ENCODE measurements around the gene STARD3. TPM values are rescaled to one million over a fixed set of nuclear protein-coding genes. Genes with fewer than 3 reads are reported as not detected.

STARD3 gene
- total RNA-seq, 1 experiment from 2014 or later = 47.7 TPM

GRCh38 chr17:39596543-39597267 lies 40.2 kb upstream of the STARD3 start:
- Histone ChIP-seq H3K4me2 (no peak overlapping the region), H2AFZ (no peak overlapping the region), H3K9me3 (ENCODE audit: insufficient read depth, low read depth) (no peaks in the 10 kb centered on the region), H3K27ac (no peak overlapping the region), H3K4me1 (replicated peaks; ENCODE audit: insufficient read depth) (no peaks in the 10 kb centered on the region), H3K9me2 (ENCODE audit: insufficient read depth) (no peaks in the 10 kb centered on the region), H3K4me3 (no peak overlapping the region), H3K27me3 (ENCODE audit: insufficient read depth, low read depth) (peaks cover 82% of the 10 kb centered on the region), H3F3A (ENCODE audit: insufficient read depth, low read depth) (no peaks in the 10 kb centered on the region), H3K36me3 (ENCODE audit: low read depth) (no peaks in the 10 kb centered on the region), H4K20me1 (ENCODE audit: insufficient read depth) (no peaks in the 10 kb centered on the region), H3K79me2 (ENCODE audit: low read depth) (no peaks in the 10 kb centered on the region)
- intact Hi-C loops (cut with micrococcal nuclease; ENCODE audit: unreplicated experiment) = no loop called here
- POLR2A ChIA-PET (ENCODE audit: unreplicated experiment) = no interaction called here
- no TSS peak for BruUV-seq (replicated peaks)
- CTCF ChIA-PET = no interaction called here
- DNase-seq = no peak
- no peak for TF ChIP-seq CTCF (conservative IDR thresholded peaks at IDR 0.05)
- TF ChIP-seq EZH2 (IDR thresholded peaks at IDR 0.05; ENCODE audit: low read depth) = no peak

DNA sequence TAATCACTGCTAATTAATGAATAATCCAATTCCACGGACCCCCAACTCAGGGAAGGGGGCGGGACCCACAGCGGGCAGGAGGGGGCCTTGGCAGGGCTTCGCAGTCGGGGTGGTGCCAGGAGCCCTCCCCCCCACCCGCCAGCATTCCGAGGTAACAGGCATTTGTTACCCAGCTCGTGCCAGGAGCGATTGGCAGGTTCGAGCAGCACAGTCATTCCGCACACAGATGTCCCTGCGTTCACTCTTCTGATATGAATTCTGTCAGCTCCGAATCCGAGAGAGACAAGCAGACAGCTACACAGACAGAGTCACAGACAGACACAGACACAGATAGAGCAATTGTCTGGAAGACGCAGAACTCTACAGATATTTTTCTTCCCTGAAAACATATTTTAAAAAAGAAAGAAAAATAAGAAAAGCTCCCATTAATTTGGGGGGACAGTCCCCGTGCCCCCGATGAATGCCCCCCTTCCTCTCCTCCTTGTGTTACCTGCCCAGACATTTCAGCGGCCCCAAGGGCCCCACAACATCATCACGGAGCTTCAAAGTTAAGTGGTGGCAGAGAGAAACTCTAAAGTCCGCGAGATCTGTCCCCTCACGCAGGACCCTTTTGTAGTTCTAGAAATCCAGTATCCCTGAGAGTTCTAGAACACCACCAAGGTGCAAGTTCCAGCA lies 39.4 kb upstream of the STARD3 start:
- intact Hi-C loops (cut with micrococcal nuclease; ENCODE audit: unreplicated experiment) = no loop called here
- ChIA-PET CTCF (no interaction called here), POLR2A (ENCODE audit: unreplicated experiment) (no interaction called here)
- Histone ChIP-seq H3K9me3 (ENCODE audit: insufficient read depth, low read depth) (no peaks in the 10 kb centered on the region), H3K9me2 (ENCODE audit: insufficient read depth) (no peaks in the 10 kb centered on the region), H3K4me3 (no peak overlapping the region), H3K27ac (no peak overlapping the region), H3K79me2 (ENCODE audit: low read depth) (no peaks in the 10 kb centered on the region), H3K27me3 (ENCODE audit: insufficient read depth, low read depth) (peaks cover 90% of the 10 kb centered on the region), H3K4me2 (no peak overlapping the region), H3K4me1 (replicated peaks; ENCODE audit: insufficient read depth) (no peaks in the 10 kb centered on the region), H4K20me1 (ENCODE audit: insufficient read depth) (no peaks in the 10 kb centered on the region), H3K36me3 (ENCODE audit: low read depth) (no peaks in the 10 kb centered on the region), H2AFZ (no peak overlapping the region), H3F3A (ENCODE audit: insufficient read depth, low read depth) (no peaks in the 10 kb centered on the region)
- no peak for DNase-seq
- TF ChIP-seq CTCF (conservative IDR thresholded peaks at IDR 0.05) (no peak), EZH2 (IDR thresholded peaks at IDR 0.05; ENCODE audit: low read depth) (no peak)
- BruUV-seq (replicated peaks) = no TSS peak

DNA sequence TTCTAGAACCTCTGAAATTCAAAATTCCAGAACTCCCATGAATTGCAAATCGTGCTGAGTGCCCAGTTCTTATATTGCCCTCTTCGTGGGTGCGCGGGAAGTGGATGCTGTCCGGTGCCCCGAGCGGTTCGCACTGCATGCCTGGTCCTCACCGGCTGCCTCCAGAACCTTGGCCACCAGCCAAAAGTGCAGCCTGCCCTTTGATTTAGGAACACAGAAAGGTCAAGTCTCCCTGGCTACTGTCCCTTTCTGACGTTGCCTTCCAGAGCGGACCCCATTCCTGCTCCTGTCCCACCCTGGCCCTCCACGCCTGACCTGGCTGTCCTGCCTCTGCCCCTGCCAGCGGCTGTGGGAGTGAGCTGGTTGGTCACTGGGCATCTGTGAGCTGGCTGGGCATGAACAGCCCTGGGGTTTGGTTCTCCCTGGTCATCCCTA lies 38.9 kb upstream of the STARD3 start:
- H3K9me3 ChIP-seq (ENCODE audit: insufficient read depth, low read depth) = no peaks in the 10 kb centered on the region
- H3K79me2 ChIP-seq (ENCODE audit: low read depth) = no peaks in the 10 kb centered on the region
- no peaks in the 10 kb centered on the region for H3K9me2 ChIP-seq (ENCODE audit: insufficient read depth)
- TF ChIP-seq CTCF (conservative IDR thresholded peaks at IDR 0.05) = no peak
- no peak for TF ChIP-seq EZH2 (IDR thresholded peaks at IDR 0.05; ENCODE audit: low read depth)
- peaks cover 96% of the 10 kb centered on the region for H3K27me3 ChIP-seq (ENCODE audit: insufficient read depth, low read depth)
- intact Hi-C loops (cut with micrococcal nuclease; ENCODE audit: unreplicated experiment) = no loop called here
- ChIA-PET POLR2A (ENCODE audit: unreplicated experiment) (no interaction called here), CTCF (no interaction called here)
- H4K20me1 ChIP-seq (ENCODE audit: insufficient read depth) = no peaks in the 10 kb centered on the region
- H3K27ac ChIP-seq = no peak overlapping the region
- DNase-seq = no peak
- no peaks in the 10 kb centered on the region for H3F3A ChIP-seq (ENCODE audit: insufficient read depth, low read depth)
- no TSS peak for BruUV-seq (replicated peaks)
- no peaks in the 10 kb centered on the region for H3K36me3 ChIP-seq (ENCODE audit: low read depth)
- no peak overlapping the region for H3K4me3 ChIP-seq
- no peaks in the 10 kb centered on the region for H3K4me1 ChIP-seq (replicated peaks; ENCODE audit: insufficient read depth)
- H3K4me2 ChIP-seq = no peak overlapping the region
- no peak overlapping the region for H2AFZ ChIP-seq

Measured in PC-9 (cell line).